GM18498 (cell line): ENCODE data around the gene THTPA.
A peak's percentile ranks its signal among the peaks of the same experiment; 100 is the strongest.

Source experiments
- ATAC-seq: cut with Tn5 transposase; IDR thresholded peaks from one replicate; pipeline ENCODE4 v1.9.1; 2021; ENCODE audit warnings: mild to moderate bottlenecking, moderate library complexity; ENCODE audit not compliant: unreplicated experiment

THTPA gene

DNA sequence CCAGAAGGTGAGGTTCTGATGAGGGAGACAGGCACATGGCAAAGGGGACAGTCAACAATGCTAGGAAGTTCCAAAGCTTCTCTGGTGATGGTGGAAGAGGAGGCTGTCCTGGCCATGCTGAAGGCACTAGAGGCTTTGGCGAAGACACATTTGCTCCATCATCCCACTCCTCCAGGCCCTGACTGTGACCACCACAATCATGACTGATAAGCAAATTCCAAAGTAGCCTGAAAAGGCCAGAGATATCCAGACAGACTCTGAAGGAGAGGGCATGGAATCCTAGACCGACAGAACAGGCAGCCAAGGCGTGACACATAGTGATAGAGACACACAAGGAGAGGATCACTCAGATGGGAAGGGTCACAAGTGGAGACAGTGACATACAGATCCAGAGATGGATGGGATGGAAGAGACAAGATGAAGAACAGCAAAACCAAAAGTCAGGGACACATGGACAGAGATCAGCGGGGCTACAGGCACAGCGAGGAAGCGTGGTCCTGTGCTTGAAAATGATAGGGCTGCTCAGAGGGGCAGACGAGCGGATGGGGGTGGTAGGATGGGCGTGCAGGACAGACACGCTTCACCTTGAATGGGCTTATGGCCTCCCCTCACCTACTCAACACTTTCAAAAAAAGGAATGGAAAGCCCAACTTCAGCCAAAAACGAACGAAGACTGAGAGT lies 5.8 kb upstream of the THTPA start:
- ATAC-seq, result no peak

DNA sequence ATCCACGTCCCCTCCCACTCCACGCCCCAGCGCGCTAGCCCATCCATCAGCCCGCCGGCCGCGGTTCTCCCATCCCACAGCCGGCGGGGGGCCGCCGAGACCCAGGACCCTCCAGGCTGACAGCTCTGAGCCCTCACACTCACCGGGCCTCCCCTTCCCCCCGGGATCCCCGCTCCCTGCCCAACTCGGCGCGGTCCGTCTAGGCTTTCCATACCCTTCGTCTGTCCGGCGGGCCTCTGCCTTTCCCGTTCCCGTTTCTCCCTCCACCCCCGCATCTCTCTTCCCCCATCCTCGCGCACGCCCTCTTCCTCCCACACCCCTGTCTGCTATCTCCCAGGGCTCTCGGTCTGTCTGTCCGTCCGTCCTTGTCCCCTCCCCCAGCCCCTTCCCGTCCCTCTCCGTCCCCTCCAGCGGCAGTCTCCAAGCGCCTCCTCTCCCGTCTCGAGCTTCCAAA lies 5.2 kb upstream of the THTPA start:
- ATAC-seq, result no peak

GRCh38 chr14:23551266-23552028 lies 4.6 kb upstream of the THTPA start, which contains the start of gene ZFHX2:
ZFHX2 (minus strand) TSS chr14:23551765; CDS start chr14:23535325, 16,440 bp downstream.
- ATAC-seq, result peak; percentile 51

DNA sequence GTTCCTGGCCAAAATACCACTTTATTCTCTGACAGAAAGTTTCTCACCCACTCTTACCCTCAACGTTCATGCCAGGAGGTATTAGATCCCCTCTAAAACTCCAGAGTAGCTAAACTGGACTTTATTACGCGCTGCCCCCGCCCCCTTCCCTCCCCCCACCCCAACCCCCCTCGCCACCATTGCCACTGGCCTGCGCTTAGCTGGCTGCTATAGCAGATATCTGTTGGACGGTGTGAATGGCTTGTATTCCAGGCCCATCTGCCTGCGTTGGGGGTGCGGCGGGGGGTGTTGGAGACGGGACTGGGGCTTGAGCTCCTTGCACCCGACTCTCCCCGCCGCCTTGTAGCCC lies 564 bp upstream of the THTPA start:
- ATAC-seq, result no peak

- ATAC-seq, result no peak
Observed at GRCh38 chr14:23556700-23557440, 799 bp downstream of the THTPA start.

- no peak for ATAC-seq
Observed at GRCh38 chr14:23557521-23557920, 1.4 kb downstream of the THTPA start.

- ATAC-seq, result no peak
Observed at GRCh38 chr14:23557946-23558345, 1.9 kb downstream of the THTPA start.

GRCh38 chr14:23558346-23559009 lies 2.4 kb downstream of the THTPA start:
- no peak for ATAC-seq

- ATAC-seq, result no peak
Observed at GRCh38 chr14:23559010-23559925, 3.2 kb downstream of the THTPA start.

DNA sequence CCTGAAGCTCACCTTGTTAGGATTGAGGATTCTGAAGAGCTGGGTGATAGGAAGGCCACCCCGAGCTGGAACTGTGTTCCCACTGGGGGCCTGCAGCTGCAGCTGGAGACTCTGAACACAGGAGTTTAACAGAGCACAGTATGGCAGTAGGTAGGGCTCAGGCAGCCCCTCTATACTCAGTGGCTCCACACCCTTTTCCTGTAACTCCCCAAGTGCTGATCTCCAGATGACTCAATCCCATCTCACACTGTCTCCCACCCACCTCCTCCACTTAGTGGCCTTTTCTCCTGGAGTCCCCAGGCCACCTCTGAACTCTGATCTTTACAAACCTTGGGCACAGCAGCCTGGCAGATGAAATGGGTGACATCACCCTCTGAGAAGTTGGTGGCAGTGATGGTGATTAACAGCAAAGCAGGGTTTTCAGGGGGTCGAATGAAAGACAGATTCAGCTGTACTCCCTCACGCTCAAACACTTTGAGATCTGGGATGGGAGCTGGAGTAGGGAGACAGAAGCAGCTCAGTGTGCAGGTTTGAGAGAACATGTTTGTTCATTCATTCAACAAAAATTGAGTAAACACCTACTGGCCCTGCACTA lies 4.0 kb downstream of the THTPA start:
- no peak for ATAC-seq

DNA sequence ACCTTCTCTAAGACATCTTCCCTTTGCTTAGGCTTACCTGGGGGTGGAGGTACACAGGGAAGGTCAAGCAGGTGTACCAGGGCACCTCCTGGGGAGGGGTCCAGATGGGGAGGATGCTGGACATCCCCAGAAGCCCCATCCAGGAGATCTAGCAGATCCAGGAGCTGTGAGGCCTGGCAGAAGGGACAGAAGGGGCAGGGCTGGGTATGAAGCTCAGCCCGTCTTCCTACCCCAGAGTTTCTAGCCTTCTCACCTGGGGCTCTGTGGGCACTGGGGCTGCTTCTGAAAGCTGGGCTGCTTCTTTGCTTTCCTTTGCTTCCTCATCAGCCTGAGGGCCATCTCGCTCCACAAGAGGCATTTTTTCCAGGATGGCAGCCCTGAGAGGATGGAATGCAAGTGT lies 5.2 kb downstream of the THTPA start:
- no peak for ATAC-seq

DNA sequence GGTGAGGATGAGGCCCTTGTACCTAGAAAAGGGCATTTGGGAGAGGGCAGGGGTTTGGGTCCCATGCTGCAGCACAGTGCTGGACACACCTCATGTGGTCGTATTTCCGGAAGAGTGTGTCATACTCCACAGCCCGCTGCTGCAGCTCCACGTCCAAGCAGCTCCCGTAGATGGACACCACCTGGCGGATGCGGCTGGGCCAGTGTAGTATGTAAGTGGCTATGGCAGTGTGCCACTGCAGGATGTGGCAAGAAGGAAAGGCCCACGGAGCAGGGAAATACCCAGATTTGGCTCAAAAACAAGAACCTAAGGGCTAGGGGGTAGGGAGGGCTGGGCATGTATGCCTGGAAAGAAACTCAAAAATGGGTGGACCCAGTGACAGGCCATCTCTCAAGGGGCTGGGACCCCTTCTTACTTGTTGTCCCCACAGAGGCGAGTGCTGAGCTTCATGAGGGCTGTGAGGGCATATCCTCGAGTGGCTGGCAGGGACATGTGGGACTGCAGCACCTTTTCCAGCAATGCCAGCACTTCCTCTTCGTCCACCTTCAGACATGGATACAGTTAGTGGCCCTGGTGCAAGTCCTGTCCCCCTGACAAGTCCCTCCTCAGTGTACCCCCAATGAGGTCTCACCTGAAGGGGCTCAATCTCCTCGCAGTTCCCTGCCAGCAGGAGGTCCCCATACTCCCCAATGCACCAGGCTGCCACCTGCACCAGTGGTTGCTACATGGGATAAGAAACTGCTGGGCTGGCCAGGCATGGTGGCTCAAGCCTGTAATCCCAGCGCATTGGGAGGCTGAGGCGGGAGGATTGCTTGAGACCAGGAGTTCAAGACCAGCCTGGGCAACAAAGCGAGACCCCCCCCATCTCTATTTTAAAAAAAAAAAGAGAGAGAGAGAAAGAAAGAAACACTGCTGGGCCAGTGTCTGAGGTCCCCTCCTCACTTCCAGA lies 6.1 kb downstream of the THTPA start:
- ATAC-seq, result no peak

- ATAC-seq, result no peak
Observed at GRCh38 chr14:23562822-23563472, 6.9 kb downstream of the THTPA start.

GRCh38 chr14:23563473-23564180 lies 7.6 kb downstream of the THTPA start:
- ATAC-seq, result no peak

- no peak for ATAC-seq
Observed at GRCh38 chr14:23564181-23564812, 8.2 kb downstream of the THTPA start.

- no peak for ATAC-seq
Observed at GRCh38 chr14:23564876-23565275, 8.8 kb downstream of the THTPA start.

DNA sequence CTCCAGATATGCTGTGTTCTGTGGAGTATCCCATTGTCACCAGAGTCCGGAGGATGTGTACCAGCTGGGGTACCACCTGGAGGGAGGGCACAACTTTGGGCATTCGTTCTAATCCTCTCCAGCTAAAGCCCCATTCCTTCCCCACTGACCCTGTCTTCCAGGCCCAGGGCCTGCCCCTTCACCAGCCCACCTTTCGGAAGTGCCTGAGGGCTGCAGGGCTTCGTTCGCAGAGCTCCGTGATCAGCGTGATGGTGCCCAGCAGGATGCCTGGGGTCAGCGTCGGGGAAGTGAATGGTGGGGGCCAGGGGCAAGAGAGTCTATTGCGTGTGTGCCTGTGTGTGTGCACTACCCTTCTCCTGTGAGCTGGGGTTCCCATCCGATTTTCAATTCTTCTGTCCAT lies 9.6 kb downstream of the THTPA start:
- no peak for ATAC-seq
